OCI-LY3 (cell line): ENCODE measurements around the gene FADS3.

Experiments
- H2AFZ ChIP-seq: fragments of 200-600, 300-600 bp; shearing (Covaris generic); 2 replicates; pipeline ENCODE4 v1.6.0; 2014; ENCODE audit warnings: antibody characterized with exemption, low read depth, low read length
- H3K27ac ChIP-seq: fragments of 200-600, 300-600 bp; sonication (generic); 2 replicates; pipeline ENCODE4 v1.5.1; 2014; ENCODE audit warnings: mild to moderate bottlenecking, low read length, moderate library complexity, mixed read lengths
- H3K27me3 ChIP-seq: fragments of 200-600, 300-600 bp; sonication (generic); 2 replicates; pipeline ENCODE4 v1.6.1; 2014; ENCODE audit warnings: low read depth, low read length, mixed read lengths
- H3K36me3 ChIP-seq: fragments of 200-600, 300-600 bp; sonication (generic); replicated peaks from 2 replicates; pipeline ENCODE3; 2014; ENCODE audit warnings: low read depth, low read length, mixed read lengths
- H3K4me1 ChIP-seq: fragments of 300-600, 200-600 bp; sonication (generic); 2 replicates; pipeline ENCODE4 v1.6.1; 2014; ENCODE audit warnings: low read length, mixed read lengths
- H3K4me2 ChIP-seq: fragments of 200-600, 300-600 bp; sonication (generic); 2 replicates; pipeline ENCODE4 v1.6.1; 2014; ENCODE audit warnings: low read length, mixed read lengths
- H3K4me3 ChIP-seq: fragments of 300-600, 200-600 bp; sonication (generic); 2 replicates; pipeline ENCODE4 v1.5.1; 2014; ENCODE audit warnings: antibody characterized with exemption, mild to moderate bottlenecking, low read length, moderate library complexity
- H3K79me2 ChIP-seq: fragments of 300-600, 200-600 bp; shearing (Covaris generic); 2 replicates; pipeline ENCODE4 v1.6.1; 2014; ENCODE audit warnings: mild to moderate bottlenecking, low read length, mixed read lengths
- H3K9ac ChIP-seq: fragments of 300-600, 200-600 bp; shearing (Covaris generic); 2 replicates; pipeline ENCODE4 v1.6.0; 2014; ENCODE audit warnings: mild to moderate bottlenecking, low read length, moderate library complexity
- H3K9me3 ChIP-seq: fragments of 200-600, 300-600 bp; shearing (Covaris generic); 2 replicates; pipeline ENCODE4 v1.6.1; 2014; ENCODE audit warnings: low read length, mixed read lengths; ENCODE audit not compliant: insufficient read depth
- H4K20me1 ChIP-seq: fragments of 200-600, 300-600 bp; sonication (generic); 2 replicates; pipeline ENCODE4 v1.6.1; 2016; ENCODE audit warnings: low read length, mixed read lengths; ENCODE audit not compliant: insufficient read depth
- EZH2phosphoT487 ChIP-seq: fragments of 200-600 bp; shearing (Covaris generic); IDR thresholded peaks from 2 replicates; pipeline ENCODE4 v1.6.1; 2018; ENCODE audit warnings: antibody characterized with exemption, mixed run types, low read depth
- TF ChIP-seq, protein P1 (sequence below): fragments of 200-600, 300-600 bp; sonication (generic); IDR thresholded peaks from 2 replicates; pipeline ENCODE4 v1.5.1; 2014; ENCODE audit warnings: antibody characterized with exemption, low read length, low read depth

FADS3 gene

DNA sequence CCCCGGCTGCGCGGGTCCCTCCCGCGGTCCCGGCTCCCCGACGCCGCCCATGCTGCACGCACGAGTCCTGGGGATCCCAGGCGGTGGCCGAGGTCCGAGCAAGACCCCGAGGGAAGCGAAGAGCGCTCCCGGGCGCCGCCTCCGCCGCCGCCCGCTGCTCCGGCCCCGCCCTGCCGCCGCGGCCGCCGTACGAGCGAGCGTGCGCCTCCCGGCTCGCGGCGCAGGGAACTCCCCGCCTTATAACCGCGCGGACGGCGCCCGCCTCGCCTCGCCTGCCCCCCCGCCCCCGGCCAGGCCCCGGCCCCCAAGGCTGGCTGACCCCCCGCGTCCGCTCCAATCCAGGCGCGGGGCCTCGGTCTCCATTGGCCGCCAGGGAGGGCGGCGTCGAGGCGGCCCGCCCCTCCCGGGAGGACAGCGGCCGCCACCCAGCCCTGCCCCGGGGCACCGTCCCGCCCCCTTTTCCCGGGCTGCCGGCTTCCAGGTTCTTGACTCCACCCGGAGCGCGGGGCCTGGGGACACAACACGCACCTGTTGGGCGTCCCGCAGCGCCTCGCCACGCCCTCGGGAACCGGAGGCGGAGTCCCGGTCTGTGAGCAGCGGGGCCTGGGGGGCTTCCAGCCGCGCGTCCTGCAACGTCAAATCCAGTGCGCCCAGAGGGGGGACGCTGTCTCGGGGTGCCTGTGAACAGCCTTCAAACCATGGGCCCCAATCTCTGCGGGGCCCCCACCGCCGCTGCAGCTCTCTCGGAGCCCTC lies at the start of gene FADS3:
TSS of gene FADS3 (minus strand) at position 215 of the 754 bp plus-strand sequence. CDS start at position 51, 164 bp downstream.
- no peaks in the 10 kb centered on the region for H4K20me1 ChIP-seq
- peaks cover 11% of the 10 kb centered on the region; the same call in 1 of the 2 replicates for H3K27me3 ChIP-seq
- no peak within 1 kb of the TSS for H3K27ac ChIP-seq
- H3K36me3 ChIP-seq, result no peaks in the 10 kb centered on the region
- TF ChIP-seq, protein P1, sequence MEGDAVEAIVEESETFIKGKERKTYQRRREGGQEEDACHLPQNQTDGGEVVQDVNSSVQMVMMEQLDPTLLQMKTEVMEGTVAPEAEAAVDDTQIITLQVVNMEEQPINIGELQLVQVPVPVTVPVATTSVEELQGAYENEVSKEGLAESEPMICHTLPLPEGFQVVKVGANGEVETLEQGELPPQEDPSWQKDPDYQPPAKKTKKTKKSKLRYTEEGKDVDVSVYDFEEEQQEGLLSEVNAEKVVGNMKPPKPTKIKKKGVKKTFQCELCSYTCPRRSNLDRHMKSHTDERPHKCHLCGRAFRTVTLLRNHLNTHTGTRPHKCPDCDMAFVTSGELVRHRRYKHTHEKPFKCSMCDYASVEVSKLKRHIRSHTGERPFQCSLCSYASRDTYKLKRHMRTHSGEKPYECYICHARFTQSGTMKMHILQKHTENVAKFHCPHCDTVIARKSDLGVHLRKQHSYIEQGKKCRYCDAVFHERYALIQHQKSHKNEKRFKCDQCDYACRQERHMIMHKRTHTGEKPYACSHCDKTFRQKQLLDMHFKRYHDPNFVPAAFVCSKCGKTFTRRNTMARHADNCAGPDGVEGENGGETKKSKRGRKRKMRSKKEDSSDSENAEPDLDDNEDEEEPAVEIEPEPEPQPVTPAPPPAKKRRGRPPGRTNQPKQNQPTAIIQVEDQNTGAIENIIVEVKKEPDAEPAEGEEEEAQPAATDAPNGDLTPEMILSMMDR, result peak; percentile 27; the same call in 1 of the 2 replicates
- no peak for TF ChIP-seq EZH2phosphoT487
- H3K9me3 ChIP-seq, result no peaks in the 10 kb centered on the region
- peak within 1 kb of the TSS; percentile 95 for H3K4me2 ChIP-seq
- H3K79me2 ChIP-seq, result no peaks in the 10 kb centered on the region
- H3K9ac ChIP-seq, result peak within 1 kb of the TSS; percentile 73
- H2AFZ ChIP-seq, result peak within 1 kb of the TSS; percentile 78
- peak within 1 kb of the TSS; percentile 89 for H3K4me3 ChIP-seq
- peaks cover 11% of the 10 kb centered on the region for H3K4me1 ChIP-seq

DNA sequence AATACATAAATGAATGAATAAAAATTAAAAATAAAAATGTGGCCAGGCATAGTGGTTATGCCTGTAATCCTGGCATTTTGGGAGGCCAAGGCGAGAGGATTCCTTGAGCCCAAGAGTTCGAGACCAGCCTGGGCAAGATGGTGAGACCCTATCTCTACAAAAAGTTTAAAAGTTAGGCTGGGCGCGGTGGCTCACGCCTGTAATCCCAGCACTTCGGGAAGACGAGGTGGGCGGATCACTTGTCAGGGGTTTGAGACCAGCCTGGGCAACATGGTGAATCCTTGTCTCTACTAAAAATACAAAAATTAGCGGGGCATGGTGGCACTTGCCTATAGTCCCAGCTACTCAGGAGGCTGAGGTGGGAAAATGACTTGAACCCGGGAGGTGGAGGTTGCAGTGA lies 49.1 kb upstream of the FADS3 start:
- H3K4me1 ChIP-seq, result no peaks in the 10 kb centered on the region
- H2AFZ ChIP-seq, result no peak overlapping the region
- H3K27ac ChIP-seq, result no peak overlapping the region
- no peaks in the 10 kb centered on the region for H3K79me2 ChIP-seq
- no peak overlapping the region for H3K4me2 ChIP-seq
- no peak overlapping the region for H3K9ac ChIP-seq
- H3K36me3 ChIP-seq, result no peaks in the 10 kb centered on the region
- no peak overlapping the region for H3K4me3 ChIP-seq
- H3K27me3 ChIP-seq, result peaks cover 15% of the 10 kb centered on the region
- H3K9me3 ChIP-seq, result 0 out of 2 replicates have a peak, but pooled peaks cover 3% of the 10 kb centered on the region
- no peaks in the 10 kb centered on the region for H4K20me1 ChIP-seq
- TF ChIP-seq EZH2phosphoT487, result no peak
- TF ChIP-seq, protein P1, result no peak

GRCh38 chr11:61935861-61936260 lies 44.5 kb upstream of the FADS3 start:
- Histone ChIP-seq H3K79me2 (no peaks in the 10 kb centered on the region), H3K4me3 (no peak overlapping the region), H3K4me2 (no peak overlapping the region)

DNA sequence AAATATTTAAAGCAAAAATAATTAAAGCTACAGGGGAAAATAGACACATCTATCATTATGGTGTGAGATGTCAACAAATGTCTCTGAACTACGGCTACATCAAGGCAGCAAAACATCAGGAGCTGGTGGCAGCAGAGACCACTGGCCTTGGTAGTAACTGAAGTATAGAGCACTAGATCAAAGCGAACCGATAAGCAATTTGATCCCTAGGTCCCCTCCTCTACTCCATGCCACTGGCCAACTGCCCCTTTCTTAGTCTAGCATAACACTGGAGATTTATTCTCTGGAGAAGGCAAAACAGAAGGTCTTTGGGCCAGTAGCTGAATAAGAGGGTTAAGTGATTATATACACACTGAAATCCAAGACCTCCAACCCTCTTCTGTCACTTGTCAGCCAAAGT lies 39.6 kb upstream of the FADS3 start:
- no peak for TF ChIP-seq EZH2phosphoT487
- TF ChIP-seq, protein P1, result no peak
- Histone ChIP-seq H3K27me3 (peaks cover 8% of the 10 kb centered on the region; the same call in 1 of the 2 replicates), H3K4me3 (no peak overlapping the region), H3K9ac (no peak overlapping the region), H3K9me3 (no peaks in the 10 kb centered on the region), H4K20me1 (no peaks in the 10 kb centered on the region), H3K4me1 (no peaks in the 10 kb centered on the region), H3K4me2 (no peak overlapping the region), H2AFZ (no peak overlapping the region), H3K79me2 (no peaks in the 10 kb centered on the region), H3K36me3 (no peaks in the 10 kb centered on the region), H3K27ac (no peak overlapping the region)

More at GRCh38 chr11:61935861-61936260, 44.5 kb upstream of the FADS3 start:
- no peak for TF ChIP-seq EZH2phosphoT487
- TF ChIP-seq, protein P1, result no peak
- no peaks in the 10 kb centered on the region for H4K20me1 ChIP-seq
- H3K9me3 ChIP-seq, result 0 out of 2 replicates have a peak, but pooled peaks cover 3% of the 10 kb centered on the region
- no peaks in the 10 kb centered on the region for H3K4me1 ChIP-seq
- no peak overlapping the region for H2AFZ ChIP-seq
- peaks cover 15% of the 10 kb centered on the region; the same call in 1 of the 2 replicates for H3K27me3 ChIP-seq
- no peaks in the 10 kb centered on the region for H3K36me3 ChIP-seq
- H3K9ac ChIP-seq, result no peak overlapping the region
- H3K27ac ChIP-seq, result no peak overlapping the region
